Measurements from ENCODE around the gene MRPS31. TPM values are rescaled to one million over a fixed set of nuclear protein-coding genes. Genes with fewer than 3 reads are reported as not detected.
A peak's percentile ranks its signal among the peaks of the same experiment; 100 is the strongest.

MRPS31 gene
- total and polyA plus RNA-seq, 10 of the 15 experiments (the other 5 are each of a cell fraction or from before 2014, with no cell fraction given), result 20.3 to 60.9 (median 43.1) TPM

DNA sequence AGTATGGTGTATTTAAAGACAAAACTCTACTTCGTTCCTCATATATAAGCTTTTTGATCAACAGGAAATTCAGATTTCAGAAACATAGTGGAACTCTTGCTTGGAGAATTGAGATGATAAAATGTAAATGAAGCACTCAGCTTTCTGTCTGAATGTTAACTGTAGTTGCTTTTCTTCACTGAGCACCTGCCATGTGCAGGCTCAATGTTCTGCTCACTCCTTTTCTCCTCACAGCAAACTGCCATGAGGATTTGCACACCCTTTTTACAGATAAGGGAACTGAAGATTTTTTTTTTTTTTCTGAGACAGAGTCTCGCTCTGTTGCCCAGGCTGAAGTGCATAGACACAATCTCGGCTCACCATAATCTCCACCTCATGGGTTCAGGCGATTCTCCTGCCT is 76.6 kb downstream of the MRPS31 start (continued):
- TF ChIP-seq, protein P1, sequence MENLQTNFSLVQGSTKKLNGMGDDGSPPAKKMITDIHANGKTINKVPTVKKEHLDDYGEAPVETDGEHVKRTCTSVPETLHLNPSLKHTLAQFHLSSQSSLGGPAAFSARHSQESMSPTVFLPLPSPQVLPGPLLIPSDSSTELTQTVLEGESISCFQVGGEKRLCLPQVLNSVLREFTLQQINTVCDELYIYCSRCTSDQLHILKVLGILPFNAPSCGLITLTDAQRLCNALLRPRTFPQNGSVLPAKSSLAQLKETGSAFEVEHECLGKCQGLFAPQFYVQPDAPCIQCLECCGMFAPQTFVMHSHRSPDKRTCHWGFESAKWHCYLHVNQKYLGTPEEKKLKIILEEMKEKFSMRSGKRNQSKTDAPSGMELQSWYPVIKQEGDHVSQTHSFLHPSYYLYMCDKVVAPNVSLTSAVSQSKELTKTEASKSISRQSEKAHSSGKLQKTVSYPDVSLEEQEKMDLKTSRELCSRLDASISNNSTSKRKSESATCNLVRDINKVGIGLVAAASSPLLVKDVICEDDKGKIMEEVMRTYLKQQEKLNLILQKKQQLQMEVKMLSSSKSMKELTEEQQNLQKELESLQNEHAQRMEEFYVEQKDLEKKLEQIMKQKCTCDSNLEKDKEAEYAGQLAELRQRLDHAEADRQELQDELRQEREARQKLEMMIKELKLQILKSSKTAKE (IDR thresholded peaks at IDR 0.05; ENCODE audit: low read depth, poor library complexity, severe bottlenecking), result no peak
- TF ChIP-seq RELA (IDR thresholded peaks at IDR 0.05; ENCODE audit: borderline replicate concordance, partially characterized antibody) (no peak), TCF3 (IDR thresholded peaks at IDR 0.05; ENCODE audit: borderline replicate concordance, insufficient read depth, low read depth, low read length) (no peak)

DNA sequence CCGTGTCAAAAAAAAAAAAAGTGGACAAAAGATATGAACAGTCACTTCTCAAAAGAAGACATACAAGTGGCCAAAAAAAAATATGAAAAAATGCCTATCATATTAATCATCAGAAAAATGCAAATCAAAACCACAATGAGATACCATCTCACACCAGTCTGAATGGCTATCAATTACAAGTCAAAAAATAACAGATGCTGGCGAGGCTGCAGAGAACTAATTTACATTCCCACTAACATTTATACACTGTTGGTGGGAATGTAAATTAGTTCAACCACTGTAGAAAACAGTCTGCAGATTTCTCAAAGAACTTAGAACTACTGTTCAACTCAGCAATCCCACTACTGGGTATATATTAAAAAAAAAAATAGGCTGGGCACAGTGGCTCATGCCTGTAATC is 78.0 kb downstream of the MRPS31 start:
- Histone ChIP-seq H4K20me1 (ENCODE audit: control insufficient read depth, insufficient read depth) (no peaks in the 10 kb centered on the region), H3K4me2 (ENCODE audit: control insufficient read depth, insufficient read depth) (peak overlapping the region; percentile 58; the same call in 1 of the 2 replicates), H2AFZ (ENCODE audit: control insufficient read depth, low read depth, low read length) (no peak overlapping the region), H3K9ac (ENCODE audit: control insufficient read depth, insufficient read depth, low read length) (no peak overlapping the region), H3K4me3 (no peak overlapping the region), H3K36me3 (ENCODE audit: control insufficient read depth in 2 of 2, insufficient read depth in 2 of 2, low read length in 1 of 2) (no peaks in the 10 kb centered on the region), H3K79me2 (ENCODE audit: control insufficient read depth, insufficient read depth, low read length) (no peaks in the 10 kb centered on the region), H3K27me3 (replicated peaks in 1 of 2; ENCODE audit: control insufficient read depth in 2 of 2, insufficient read depth in 2 of 2, low read length in 1 of 2) (no peaks in the 10 kb centered on the region), H3K9me3 (replicated peaks; ENCODE audit: control insufficient read depth, insufficient read depth, low read length) (no peaks in the 10 kb centered on the region), H3K27ac (ENCODE audit: control insufficient read depth, insufficient read depth) (no peak overlapping the region), H3K4me1 (ENCODE audit: control insufficient read depth, insufficient read depth, low read length) (peaks cover 15% of the 10 kb centered on the region)
- BruUV-seq (replicated peaks), result no TSS peak
- ChIA-PET POLR2A (interaction anchor here (0.6 to 0.7 kb wide), 2 partner anchors 324 to 1643 kb away, joined by 3 to 4 read pairs; no protein-coding TSS in a partner anchor), CTCF (interaction anchor here (1.1 to 1.4 kb wide), 2 partner anchors 84 to 750 kb away, joined by 3 read pairs; no protein-coding TSS in a partner anchor), SMC1A (ENCODE audit: uncharacterized antibody, unreplicated experiment) (interaction anchor here (1.0 kb wide), 1 partner anchor 25 kb away, joined by 3 read pairs; no protein-coding TSS in a partner anchor), RAD21 (ENCODE audit: unreplicated experiment) (no interaction called here)
- in situ Hi-C loops (cut with MboI), result loop anchor here (25.0 kb wide), 1 partner anchor 1631 kb away; no protein-coding TSS in a partner anchor
- no peak for FAIRE-seq
- DNase-seq (ENCODE audit: low read depth, low spot score), result peak; percentile 56
- WGBS (ENCODE audit: insufficient coverage, insufficient replicate concordance, low lambda C conversion rate, missing lambda C conversion rate), result 0% methylated on average over 2 of the region's 2 CpGs
- intact Hi-C loops (cut with micrococcal nuclease; ENCODE audit: unreplicated experiment), result no loop called here
- ATAC-seq, result peak; percentile 70
- TF ChIP-seq, protein P2, sequence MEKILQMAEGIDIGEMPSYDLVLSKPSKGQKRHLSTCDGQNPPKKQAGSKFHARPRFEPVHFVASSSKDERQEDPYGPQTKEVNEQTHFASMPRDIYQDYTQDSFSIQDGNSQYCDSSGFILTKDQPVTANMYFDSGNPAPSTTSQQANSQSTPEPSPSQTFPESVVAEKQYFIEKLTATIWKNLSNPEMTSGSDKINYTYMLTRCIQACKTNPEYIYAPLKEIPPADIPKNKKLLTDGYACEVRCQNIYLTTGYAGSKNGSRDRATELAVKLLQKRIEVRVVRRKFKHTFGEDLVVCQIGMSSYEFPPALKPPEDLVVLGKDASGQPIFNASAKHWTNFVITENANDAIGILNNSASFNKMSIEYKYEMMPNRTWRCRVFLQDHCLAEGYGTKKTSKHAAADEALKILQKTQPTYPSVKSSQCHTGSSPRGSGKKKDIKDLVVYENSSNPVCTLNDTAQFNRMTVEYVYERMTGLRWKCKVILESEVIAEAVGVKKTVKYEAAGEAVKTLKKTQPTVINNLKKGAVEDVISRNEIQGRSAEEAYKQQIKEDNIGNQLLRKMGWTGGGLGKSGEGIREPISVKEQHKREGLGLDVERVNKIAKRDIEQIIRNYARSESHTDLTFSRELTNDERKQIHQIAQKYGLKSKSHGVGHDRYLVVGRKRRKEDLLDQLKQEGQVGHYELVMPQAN (conservative IDR thresholded peaks at IDR 0.05), result no peak
- TF ChIP-seq ZNF24 (IDR thresholded peaks at IDR 0.05) (no peak), RBBP5 (conservative IDR thresholded peaks at IDR 0.05) (no peak), ZSCAN29 (IDR thresholded peaks at IDR 0.05) (no peak), IKZF1 (conservative IDR thresholded peaks at IDR 0.05) (no peak), SUPT20H (IDR thresholded peaks at IDR 0.05; ENCODE audit: borderline replicate concordance, control insufficient read depth, low read depth, low read length) (no peak), CEBPB (IDR thresholded peaks at IDR 0.05; ENCODE audit: borderline replicate concordance in 1 of 2, low read depth in 2 of 2, low read length in 2 of 2) (no peak), RB1 (IDR thresholded peaks at IDR 0.05; ENCODE audit: borderline replicate concordance) (no peak), MYC (IDR thresholded peaks at IDR 0.05; ENCODE audit: insufficient read depth, insufficient read length, insufficient replicate concordance, low read length, severe bottlenecking) (no peak), PAX8 (IDR thresholded peaks at IDR 0.05) (no peak), NR2C1 (IDR thresholded peaks at IDR 0.05) (no peak), SPI1 (IDR thresholded peaks at IDR 0.05; ENCODE audit: borderline replicate concordance, insufficient read depth, low read depth, low read length) (no peak)
- TF ChIP-seq, protein P3, sequence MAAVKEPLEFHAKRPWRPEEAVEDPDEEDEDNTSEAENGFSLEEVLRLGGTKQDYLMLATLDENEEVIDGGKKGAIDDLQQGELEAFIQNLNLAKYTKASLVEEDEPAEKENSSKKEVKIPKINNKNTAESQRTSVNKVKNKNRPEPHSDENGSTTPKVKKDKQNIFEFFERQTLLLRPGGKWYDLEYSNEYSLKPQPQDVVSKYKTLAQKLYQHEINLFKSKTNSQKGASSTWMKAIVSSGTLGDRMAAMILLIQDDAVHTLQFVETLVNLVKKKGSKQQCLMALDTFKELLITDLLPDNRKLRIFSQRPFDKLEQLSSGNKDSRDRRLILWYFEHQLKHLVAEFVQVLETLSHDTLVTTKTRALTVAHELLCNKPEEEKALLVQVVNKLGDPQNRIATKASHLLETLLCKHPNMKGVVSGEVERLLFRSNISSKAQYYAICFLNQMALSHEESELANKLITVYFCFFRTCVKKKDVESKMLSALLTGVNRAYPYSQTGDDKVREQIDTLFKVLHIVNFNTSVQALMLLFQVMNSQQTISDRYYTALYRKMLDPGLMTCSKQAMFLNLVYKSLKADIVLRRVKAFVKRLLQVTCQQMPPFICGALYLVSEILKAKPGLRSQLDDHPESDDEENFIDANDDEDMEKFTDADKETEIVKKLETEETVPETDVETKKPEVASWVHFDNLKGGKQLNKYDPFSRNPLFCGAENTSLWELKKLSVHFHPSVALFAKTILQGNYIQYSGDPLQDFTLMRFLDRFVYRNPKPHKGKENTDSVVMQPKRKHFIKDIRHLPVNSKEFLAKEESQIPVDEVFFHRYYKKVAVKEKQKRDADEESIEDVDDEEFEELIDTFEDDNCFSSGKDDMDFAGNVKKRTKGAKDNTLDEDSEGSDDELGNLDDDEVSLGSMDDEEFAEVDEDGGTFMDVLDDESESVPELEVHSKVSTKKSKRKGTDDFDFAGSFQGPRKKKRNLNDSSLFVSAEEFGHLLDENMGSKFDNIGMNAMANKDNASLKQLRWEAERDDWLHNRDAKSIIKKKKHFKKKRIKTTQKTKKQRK (IDR thresholded peaks at IDR 0.05; ENCODE audit: low read depth, low read length), result no peak
